Cardiac fibroblast (primary cell): ENCODE results near the gene DHRS7B.

Experiments
- DNase-seq, 2 donors: peaks; one replicate each; pipeline versions ENCODE4 v3.0.0 to v3.0.0-alpha.2; 2010; ENCODE audit warnings: low read depth in 2 of 2
- H3K4me3 ChIP-seq, 2 donors: replicated peaks in 1 of 2; 1 replicate in 1 of 2; 2 replicates in 1 of 2; pipeline ENCODE4 v1.5.1; 2011; ENCODE audit warnings: low read depth in 2 of 2, low read length in 2 of 2, mild to moderate bottlenecking in 2 of 2, moderate library complexity in 1 of 2
- TF ChIP-seq, protein P1 (sequence below): IDR thresholded peaks from one replicate; pipeline ENCODE4 v1.5.1; 2011; ENCODE audit warnings: low read depth, mild to moderate bottlenecking, low read length, inconsistent platforms

DHRS7B gene

DNA sequence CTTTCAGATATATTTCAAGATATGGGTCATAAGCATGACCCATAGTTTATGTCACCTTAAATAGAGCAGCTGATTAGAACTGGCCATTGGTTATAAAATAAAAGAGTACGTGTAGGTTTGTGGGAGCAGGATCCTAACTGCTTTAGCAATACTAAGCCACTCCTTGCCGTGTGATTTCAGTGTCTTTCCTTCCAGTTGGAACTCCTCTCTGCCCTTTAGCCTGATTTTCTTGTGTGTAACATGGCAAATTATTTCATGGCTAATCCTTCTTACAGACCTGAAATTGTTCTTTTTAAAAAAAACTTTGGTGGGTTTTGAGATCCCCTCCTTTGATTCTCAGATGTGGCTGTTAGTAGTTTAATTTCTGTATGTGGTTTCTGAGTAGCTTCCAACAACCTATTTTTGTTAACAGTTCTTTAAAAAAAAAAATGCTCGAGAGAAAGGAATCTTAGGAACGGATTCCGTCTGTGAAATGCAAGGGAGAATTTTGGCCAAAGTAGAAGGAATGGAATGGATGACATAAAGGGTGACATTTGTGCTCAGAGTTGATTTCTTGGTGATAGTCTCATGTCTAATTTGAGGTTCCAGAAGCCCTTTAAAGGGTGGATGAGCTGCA is 39.9 kb downstream of the DHRS7B start:
- DNase-seq, result peak; percentile 28 to 73
- TF ChIP-seq, protein P1, sequence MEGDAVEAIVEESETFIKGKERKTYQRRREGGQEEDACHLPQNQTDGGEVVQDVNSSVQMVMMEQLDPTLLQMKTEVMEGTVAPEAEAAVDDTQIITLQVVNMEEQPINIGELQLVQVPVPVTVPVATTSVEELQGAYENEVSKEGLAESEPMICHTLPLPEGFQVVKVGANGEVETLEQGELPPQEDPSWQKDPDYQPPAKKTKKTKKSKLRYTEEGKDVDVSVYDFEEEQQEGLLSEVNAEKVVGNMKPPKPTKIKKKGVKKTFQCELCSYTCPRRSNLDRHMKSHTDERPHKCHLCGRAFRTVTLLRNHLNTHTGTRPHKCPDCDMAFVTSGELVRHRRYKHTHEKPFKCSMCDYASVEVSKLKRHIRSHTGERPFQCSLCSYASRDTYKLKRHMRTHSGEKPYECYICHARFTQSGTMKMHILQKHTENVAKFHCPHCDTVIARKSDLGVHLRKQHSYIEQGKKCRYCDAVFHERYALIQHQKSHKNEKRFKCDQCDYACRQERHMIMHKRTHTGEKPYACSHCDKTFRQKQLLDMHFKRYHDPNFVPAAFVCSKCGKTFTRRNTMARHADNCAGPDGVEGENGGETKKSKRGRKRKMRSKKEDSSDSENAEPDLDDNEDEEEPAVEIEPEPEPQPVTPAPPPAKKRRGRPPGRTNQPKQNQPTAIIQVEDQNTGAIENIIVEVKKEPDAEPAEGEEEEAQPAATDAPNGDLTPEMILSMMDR, result no peak
- no peak overlapping the region for H3K4me3 ChIP-seq

DNA sequence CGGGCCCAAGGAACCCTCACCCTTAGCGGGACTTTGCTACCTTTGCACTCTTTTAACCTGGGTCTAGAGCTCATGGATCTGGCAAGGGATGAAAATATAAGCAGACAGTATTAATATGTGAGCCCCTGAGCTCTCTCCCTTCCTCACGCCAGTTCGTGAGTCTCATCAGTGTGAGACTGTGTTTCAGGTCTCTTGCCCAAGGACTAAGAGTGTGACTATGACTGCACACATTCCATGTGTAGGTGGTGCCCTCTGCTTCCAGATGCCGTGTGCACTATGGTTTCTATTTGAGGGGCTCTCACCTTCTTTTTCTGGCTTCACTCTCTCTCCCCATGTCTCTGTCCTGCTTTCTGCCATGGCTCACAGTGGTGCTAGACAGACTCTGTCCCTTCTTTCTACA is 40.5 kb downstream of the DHRS7B start:
- no peak overlapping the region for H3K4me3 ChIP-seq
- TF ChIP-seq, protein P1, result no peak
- peak; percentile 20 to 31 for DNase-seq

DNA sequence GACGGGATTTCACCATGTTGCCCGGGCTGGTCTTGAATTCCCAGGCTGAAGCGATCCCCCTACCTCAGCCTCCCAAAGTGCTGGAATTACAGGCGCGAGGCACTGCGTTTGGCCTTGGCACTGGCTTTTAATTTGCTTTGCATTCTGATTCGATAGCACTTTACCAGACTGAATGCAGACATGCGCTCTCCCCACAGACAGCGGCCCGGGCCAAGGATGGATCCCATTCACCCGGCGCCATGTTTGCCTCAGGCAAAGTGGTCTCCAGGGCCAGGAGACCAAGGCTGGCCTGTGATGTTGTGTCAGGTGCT is 41.7 kb downstream of the DHRS7B start:
- TF ChIP-seq, protein P1, result no peak
- no peak overlapping the region for H3K4me3 ChIP-seq
- no peak for DNase-seq

DNA sequence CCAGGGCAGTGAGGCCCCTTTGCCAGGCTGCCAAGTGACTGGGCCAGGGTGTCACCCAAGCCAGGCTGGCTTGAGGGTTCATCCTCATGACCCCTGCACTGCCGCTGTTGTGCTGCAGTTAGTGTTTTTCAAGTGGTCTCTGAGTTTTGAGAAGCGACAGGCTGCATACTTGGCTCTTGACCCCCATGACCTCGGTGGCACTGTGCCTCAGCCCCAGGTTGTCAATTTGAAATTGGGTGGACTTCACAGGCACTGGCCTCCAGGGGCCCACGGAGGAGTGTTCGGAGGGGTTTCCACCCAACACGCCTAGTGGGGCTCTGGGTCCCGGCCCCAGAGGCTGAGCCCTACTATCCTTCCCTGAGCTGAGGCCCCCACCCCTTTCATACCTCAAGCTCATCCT is 42.7 kb downstream of the DHRS7B start:
- no peak for DNase-seq
- TF ChIP-seq, protein P1, result no peak
- no peak overlapping the region for H3K4me3 ChIP-seq

DNA sequence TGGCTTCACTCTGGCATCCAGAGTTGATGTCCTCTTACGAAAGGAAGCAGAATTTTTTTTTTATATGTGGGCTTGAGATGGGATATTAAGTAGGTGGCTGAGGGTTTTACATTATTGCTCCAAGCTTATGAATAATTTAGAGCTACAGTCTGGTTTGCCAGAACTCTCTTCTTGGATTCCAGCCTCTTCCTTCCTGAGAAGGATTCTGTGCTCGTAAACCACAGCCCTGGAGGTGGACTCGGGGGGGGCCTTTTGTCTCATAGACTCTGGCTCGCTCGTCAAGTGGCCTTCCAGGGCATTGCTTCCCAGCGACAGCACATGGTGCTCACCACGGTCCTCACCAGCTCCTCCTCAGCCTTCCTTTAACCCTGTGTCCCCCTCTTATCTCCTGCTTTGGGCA is 44.0 kb downstream of the DHRS7B start:
- TF ChIP-seq, protein P1, result no peak
- no peak overlapping the region for H3K4me3 ChIP-seq
- no peak for DNase-seq

DNA sequence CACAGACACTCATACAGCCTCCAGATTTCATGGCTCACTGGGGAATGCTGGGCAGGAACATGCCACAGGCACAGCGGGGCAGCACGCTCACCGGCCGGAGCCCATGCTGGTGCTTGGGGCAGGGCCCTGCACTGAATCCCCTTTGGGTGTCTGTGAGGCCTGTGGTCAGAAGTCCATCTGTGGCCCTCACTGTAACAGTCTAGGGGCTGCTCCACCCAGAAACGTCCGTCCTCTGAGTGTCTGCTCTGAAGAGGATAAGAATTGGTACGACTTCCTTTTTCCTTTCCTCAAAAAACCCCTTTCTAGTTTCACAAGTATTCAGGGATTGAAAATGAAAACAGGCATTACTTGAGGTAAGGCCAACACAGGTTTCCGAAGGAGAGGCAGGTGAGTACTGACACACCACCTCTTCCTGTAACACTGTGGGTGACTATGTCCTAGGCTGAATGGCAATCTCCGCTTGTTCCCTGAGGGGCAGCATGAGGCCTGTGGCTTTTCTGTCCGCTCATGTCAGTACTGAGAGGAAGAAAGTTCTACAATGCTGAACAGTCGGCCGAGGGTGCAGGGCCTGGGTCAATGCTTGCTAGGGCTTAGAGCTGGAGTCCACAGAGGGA is 44.7 kb downstream of the DHRS7B start:
- H3K4me3 ChIP-seq, result no peak overlapping the region
- no peak for DNase-seq
- TF ChIP-seq, protein P1, result no peak

DNA sequence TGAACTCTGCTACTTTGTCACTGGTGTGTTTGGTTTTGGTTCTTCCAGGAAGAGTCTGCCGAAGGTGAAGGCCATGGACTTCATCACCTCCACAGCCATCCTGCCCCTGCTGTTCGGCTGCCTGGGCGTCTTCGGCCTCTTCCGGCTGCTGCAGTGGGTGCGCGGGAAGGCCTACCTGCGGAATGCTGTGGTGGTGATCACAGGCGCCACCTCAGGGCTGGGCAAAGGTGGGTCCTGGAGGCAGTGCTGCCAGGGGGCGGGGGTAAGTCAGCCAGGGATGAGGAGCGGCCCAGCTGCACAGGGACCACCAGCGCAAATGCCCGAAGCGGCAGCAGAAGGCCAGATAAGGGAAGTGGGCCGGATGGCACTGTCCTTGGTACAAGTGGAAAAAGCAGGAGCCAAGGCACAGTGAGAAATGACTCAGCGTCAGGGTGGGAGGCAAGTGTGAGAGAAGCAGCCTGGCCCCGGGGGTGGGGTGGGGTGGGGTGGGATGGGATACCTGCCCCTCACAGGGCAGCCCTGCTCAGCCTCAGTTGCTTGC is 45.3 kb downstream of the DHRS7B start:
- TF ChIP-seq, protein P1, result no peak
- H3K4me3 ChIP-seq, result no peak overlapping the region
- DNase-seq, result no peak
